Measurements from ENCODE around the gene MAMDC2.

The MAMDC2 gene

GRCh38 chr9:70142101-70142500 lies 98.5 kb downstream of the MAMDC2 start:
- H3K4me3 ChIP-seq = no peak overlapping the region
- no peak for TF ChIP-seq CTCF (IDR thresholded peaks at IDR 0.05)
- no peak overlapping the region for H3K27ac ChIP-seq
- DNase-seq (ENCODE audit: low spot score) = no peak

GRCh38 chr9:70143394-70144130 lies 99.9 kb downstream of the MAMDC2 start:
- Histone ChIP-seq H3K27ac (no peak overlapping the region), H3K4me3 (no peak overlapping the region)
- no peak for DNase-seq (ENCODE audit: low spot score)
- no peak for TF ChIP-seq CTCF (IDR thresholded peaks at IDR 0.05)

GRCh38 chr9:70144131-70144503 lies 100.5 kb downstream of the MAMDC2 start:
- no peak for TF ChIP-seq CTCF (IDR thresholded peaks at IDR 0.05)
- H3K27ac ChIP-seq = no peak overlapping the region
- H3K4me3 ChIP-seq = no peak overlapping the region
- no peak for DNase-seq (ENCODE audit: low spot score)

- no peak for TF ChIP-seq CTCF (IDR thresholded peaks at IDR 0.05)
- DNase-seq (ENCODE audit: low spot score) = no peak
- Histone ChIP-seq H3K27ac (no peak overlapping the region), H3K4me3 (no peak overlapping the region)
Observed at GRCh38 chr9:70145981-70146380, 102.3 kb downstream of the MAMDC2 start.

GRCh38 chr9:70147196-70147595 lies 103.5 kb downstream of the MAMDC2 start:
- no peak for DNase-seq (ENCODE audit: low spot score)

GRCh38 chr9:70147651-70148050 lies 104.0 kb downstream of the MAMDC2 start:
- Histone ChIP-seq H3K4me3 (no peak overlapping the region), H3K27ac (no peak overlapping the region)
- no peak for DNase-seq (ENCODE audit: low spot score)
- no peak for TF ChIP-seq CTCF (IDR thresholded peaks at IDR 0.05)

More at GRCh38 chr9:70147196-70147595, 103.5 kb downstream of the MAMDC2 start:
- TF ChIP-seq CTCF (IDR thresholded peaks at IDR 0.05) = no peak
- Histone ChIP-seq H3K4me3 (no peak overlapping the region), H3K27ac (no peak overlapping the region)

- TF ChIP-seq CTCF (IDR thresholded peaks at IDR 0.05) = no peak
- no peak for DNase-seq (ENCODE audit: low spot score)
- Histone ChIP-seq H3K4me3 (no peak overlapping the region), H3K27ac (no peak overlapping the region)
Observed at GRCh38 chr9:70152350-70152749, 108.7 kb downstream of the MAMDC2 start.

Data from coronary artery (tissue), 2 donors.